GM06990 (cell line): ENCODE results near the gene ZNF592.

ENCODE experiments used
- DNase-seq: peaks from one replicate; pipeline ENCODE4 v3.0.0-alpha.2; 2011; ENCODE audit not compliant: insufficient read length; ENCODE audit errors: extremely low read depth
- H3K27me3 ChIP-seq: replicated peaks from 2 replicates; pipeline ENCODE4 v1.6.0; 2011; ENCODE audit warnings: low read length; ENCODE audit not compliant: control insufficient read depth, insufficient read depth
- H3K36me3 ChIP-seq: 2 replicates; pipeline ENCODE4 v1.5.1; 2011; ENCODE audit warnings: low read length; ENCODE audit not compliant: control insufficient read depth, insufficient read depth
- H3K4me3 ChIP-seq: replicated peaks from 2 replicates; pipeline ENCODE4 v1.5.1; 2011; ENCODE audit warnings: low read depth, mild to moderate bottlenecking, control low read depth, low read length
- CTCF ChIP-seq: IDR thresholded peaks from 2 replicates; pipeline ENCODE4 v1.5.1; 2011; ENCODE audit warnings: low read length, control low read depth, mild to moderate bottlenecking, inconsistent platforms; ENCODE audit not compliant: insufficient read depth, poor library complexity, severe bottlenecking

The ZNF592 gene

GRCh38 chr15:84813435-84813834, 65.0 kb downstream of the ZNF592 start:
- Histone ChIP-seq H3K4me3 (no peak overlapping the region), H3K36me3 (no peaks in the 10 kb centered on the region), H3K27me3 (no peaks in the 10 kb centered on the region)
- TF ChIP-seq CTCF, result no peak
- DNase-seq, result no peak

GRCh38 chr15:84813931-84814330, 65.5 kb downstream of the ZNF592 start:
- Histone ChIP-seq H3K36me3 (no peaks in the 10 kb centered on the region), H3K4me3 (no peak overlapping the region), H3K27me3 (no peaks in the 10 kb centered on the region)
- DNase-seq, result no peak
- no peak for TF ChIP-seq CTCF

GRCh38 chr15:84814916-84815315, 66.5 kb downstream of the ZNF592 start:
- H3K27me3 ChIP-seq, result no peaks in the 10 kb centered on the region
- DNase-seq, result no peak
- H3K36me3 ChIP-seq, result no peaks in the 10 kb centered on the region
- no peak for TF ChIP-seq CTCF
- no peak overlapping the region for H3K4me3 ChIP-seq

GRCh38 chr15:84816694-84817465, 68.5 kb downstream of the ZNF592 start, which contains the start of gene ALPK3:
Gene ALPK3, plus strand, starts transcription at chr15:84817356. Its CDS starts 97 bp downstream, at chr15:84817453.
- no peak for DNase-seq
- H3K36me3 ChIP-seq, result no peaks in the 10 kb centered on the region
- H3K4me3 ChIP-seq, result no peak within 1 kb of the TSS
- no peaks in the 10 kb centered on the region; the same call in 1 of the 2 replicates for H3K27me3 ChIP-seq
- TF ChIP-seq CTCF, result no peak

GRCh38 chr15:84817466-84818081, 69.2 kb downstream of the ZNF592 start:
- H3K27me3 ChIP-seq, result no peaks in the 10 kb centered on the region; the same call in 1 of the 2 replicates
- H3K4me3 ChIP-seq, result no peak overlapping the region
- no peaks in the 10 kb centered on the region for H3K36me3 ChIP-seq
- no peak for TF ChIP-seq CTCF
- no peak for DNase-seq
